Heart left ventricle (tissue), 16 donors: ENCODE data around the gene TRABD2A. TPM values are rescaled to one million over a fixed set of nuclear protein-coding genes. Genes with fewer than 3 reads are reported as not detected.

Source experiments
- ATAC-seq, 4 donors: fragments of 200-7000 bp; cut with Tn5 transposase; one replicate each; pipeline ENCODE4 v1.9.1; 2020 to 2022; ENCODE audit warnings: moderate library complexity in 4 of 4, mild to moderate bottlenecking in 3 of 4, moderate number of reproducible peaks in 1 of 4
- DNase-seq, 5 donors: peaks; one replicate each; pipeline ENCODE4 v3.0.0-alpha.2; 2020
- H3K27ac ChIP-seq, 12 donors: fragments of 200-600 bp; sonication (generic) in 4 of 12; one replicate each; pipeline versions ENCODE4 v1.5.0 to v1.8.0; 2016 to 2022; ENCODE audit warnings: mild to moderate bottlenecking in 2 of 12
- H3K27me3 ChIP-seq, 9 donors: fragments of 200-600 bp; sonication (generic) in 2 of 9; one replicate each; pipeline versions ENCODE4 v1.5.1 to v1.8.0; 2016 to 2022; ENCODE audit warnings: mild to moderate bottlenecking in 3 of 9
- H3K36me3 ChIP-seq, 9 donors: fragments of 200-600 bp; sonication (generic) in 2 of 9; one replicate each; pipeline versions ENCODE4 v1.5.0 to v1.8.0; 2018 to 2022; ENCODE audit warnings: mild to moderate bottlenecking in 2 of 9
- H3K4me1 ChIP-seq, 12 donors: fragments of 200-600 bp; sonication (generic) in 4 of 12; one replicate each; pipeline versions ENCODE4 v1.5.0 to v1.8.0; 2016 to 2022; ENCODE audit warnings: mild to moderate bottlenecking in 3 of 12
- H3K4me3 ChIP-seq, 12 donors: fragments of 200-600 bp; sonication (generic) in 4 of 12; one replicate each; pipeline versions ENCODE4 v1.5.0 to v1.8.0; 2017 to 2022; ENCODE audit warnings: mild to moderate bottlenecking in 9 of 12, moderate library complexity in 4 of 12
- H3K9me3 ChIP-seq, 12 donors: fragments of 200-600 bp; sonication (generic) in 4 of 12; one replicate each; pipeline versions ENCODE4 v1.5.0 to v1.8.0; 2016 to 2022; ENCODE audit warnings: mild to moderate bottlenecking in 1 of 12
- CTCF ChIP-seq, 12 donors: fragments of 200-600 bp; sonication (generic) in 4 of 12; IDR thresholded peaks; one replicate each; pipeline versions ENCODE4 v1.5.0 to v1.8.0; 2018 to 2022; ENCODE audit warnings: antibody characterized with exemption in 12 of 12, mild to moderate bottlenecking in 5 of 12
- POLR2A ChIP-seq, 2 donors: fragments of 450-650 bp; IDR thresholded peaks; one replicate each; pipeline ENCODE4 v1.6.1; 2017; ENCODE audit warnings: antibody characterized with exemption in 2 of 2, mild to moderate bottlenecking in 2 of 2, moderate library complexity in 2 of 2
- WGBS, 4 donors: extraction: QIAGEN DNeasy Blood & Tissue Kit in 2 of 4; methylation state at CpG; one replicate each; pipeline versions ENCODE4 v1.1.5 to v1.1.7; 2013 to 2018; 5-methylcytosine and 5-hydroxymethylcytosine counted together
- intact Hi-C, 10 donors: fragments of 100-400 bp; cut with DNase I; formaldehyde crosslinking; loops; one replicate each; pipeline versions ENCODE4 v1.11.1 to v1.14.2; 2022
- polyA plus RNA-seq, 2 donors: library from polyadenylated mRNA; stranded (reverse); fragments of 200-250 nt; gene quantifications; one replicate each; pipeline ENCODE4 v1.2.3, GENCODE V29; 2013
- total RNA-seq, 9 donors: library from RNA; depleted of rRNA in 2 of 9; stranded (reverse); fragments of >200 nt in 2 of 9; fragmentation: NEBNext Ultra II Directional in 3 of 9; extraction: Animal tissue kit (Norgen Biotek cat#: 25700) in 3 of 9; gene quantifications; one replicate each; pipeline versions ENCODE4 v1.1.0 to v1.2.4, GENCODE V29; 2016 to 2023
- donor health status: ischemic (EF 13 %, LVEDD 7.1; RV severe dilation, severe dysfunction).
- donor health status: healthy with polysubstance abuse.
- donor health status: DM: no; HTN: yes; CAD: no.
- donor health status: DM: no; HTN: no; CAD: no.
- donor health status: ischemic (EF 25% LVEDD 6.9; RV normal size, moderate dysfunction).
- donor health status: ischemic (EF 25% LVEDD 5.7; RV mildly dilated, moderate dysfunction).
- donor health status: healthy.
- donor health status: DM: yes; HTN: yes; CAD: no.
- donor health status: ischemic (EF 35%, LVEDD 5.7; RV mildly dilated, moderate dysfunction).
- donor health status: nonischemic (EF 11% LVEDD 7.7; RV severe dilation, severe dysfunction).
- donor health status: DM: yes; HTN: yes; CAD: no.
- donor health status: PGD.
- donor health status: ischemic (EF 29% LVEDD 5.4; RV normal size, mild dysfunction).
- donor health status: nonischemic (EF 23%, LVEDD 6.1; RV moderate dilation, normal function).

Gene TRABD2A
- total and polyA plus RNA-seq, 11 donors: 0.42 to 3.9 (median 0.97) TPM; not detected in 1

- intact Hi-C loops: no loop called here
- 96 to 98% (median 97%) methylated on average over 4 of the region's 4 CpGs for WGBS, 4 donors
- DNase-seq (no peak), ATAC-seq (no peak)
- no peak overlapping the region for H3K4me3 ChIP-seq
- H3K27me3 ChIP-seq: no peaks in the 10 kb centered on the region
- peaks cover 0 to 4% (median 0%) of the 10 kb centered on the region in 12 donors for H3K9me3 ChIP-seq
- no peaks in the 10 kb centered on the region for H3K36me3 ChIP-seq
- H3K27ac ChIP-seq: no peak overlapping the region
- no peak for TF ChIP-seq CTCF (IDR thresholded peaks at IDR 0.05)
- TF ChIP-seq POLR2A (IDR thresholded peaks at IDR 0.05): no peak
- H3K4me1 ChIP-seq: peaks cover 0 to 14% (median 0%) of the 10 kb centered on the region in 12 donors
Measured at GRCh38 chr2:84912984-84913383, 32.1 kb upstream of the TRABD2A start.

- Histone ChIP-seq H3K9me3 (peaks cover 0 to 4% (median 0%) of the 10 kb centered on the region in 12 donors), H3K4me1 (peaks cover 0 to 23% (median 0%) of the 10 kb centered on the region in 12 donors), H3K27me3 (no peaks in the 10 kb centered on the region), H3K4me3 (no peak overlapping the region), H3K27ac (no peak overlapping the region), H3K36me3 (peaks cover 0 to 6% (median 0%) of the 10 kb centered on the region in 9 donors)
- no peak for TF ChIP-seq POLR2A (IDR thresholded peaks at IDR 0.05)
- TF ChIP-seq CTCF (IDR thresholded peaks at IDR 0.05): no peak
- DNase-seq (no peak), ATAC-seq (no peak)
- WGBS, 4 donors: 95 to 98% (median 98%) methylated on average over 5 of the region's 5 CpGs
- intact Hi-C loops: no loop called here
Measured at GRCh38 chr2:84911135-84911678, 30.3 kb upstream of the TRABD2A start.

- H3K4me3 ChIP-seq: no peak overlapping the region
- intact Hi-C loops: no loop called here
- peaks cover 0 to 4% (median 0%) of the 10 kb centered on the region in 12 donors for H3K9me3 ChIP-seq
- peaks cover 0 to 8% (median 0%) of the 10 kb centered on the region in 9 donors for H3K36me3 ChIP-seq
- no peaks in the 10 kb centered on the region for H3K27me3 ChIP-seq
- DNase-seq (no peak), ATAC-seq (no peak)
- 95 to 100% (median 97%) methylated on average over 2 of the region's 2 CpGs for WGBS, 4 donors
- TF ChIP-seq CTCF (IDR thresholded peaks at IDR 0.05) (no peak), POLR2A (IDR thresholded peaks at IDR 0.05) (no peak)
- H3K27ac ChIP-seq: peak overlapping the region in 3 of 12 donors; percentile 9 to 100 (median 97)
- H3K4me1 ChIP-seq: peaks cover 0 to 29% (median 5%) of the 10 kb centered on the region in 12 donors
Measured at GRCh38 chr2:84908948-84909713, 28.2 kb upstream of the TRABD2A start.
